Bronchial epithelial cell (primary cell): ENCODE data around the gene RNF186. TPM values are rescaled to one million over a fixed set of nuclear protein-coding genes. Genes with fewer than 3 reads are reported as not detected.
A peak's percentile ranks its signal among the peaks of the same experiment; 100 is the strongest.

Experiments
- DNase-seq: peaks from one replicate; pipeline ENCODE4 v3.0.0-alpha.2; 2010; ENCODE audit warnings: low read depth
- FAIRE-seq: peaks from 2 replicates; lab custom pipeline; 2011; peaks lifted over from hg19 to GRCh38; lab: Jason Lieb, UNC
- H3K27me3 ChIP-seq: 2 replicates; pipeline ENCODE4 v1.5.1; 2011; ENCODE audit warnings: low read length; ENCODE audit not compliant: control insufficient read depth, insufficient read depth
- H3K36me3 ChIP-seq: 2 replicates; pipeline ENCODE4 v1.5.1; 2011; ENCODE audit warnings: low read length; ENCODE audit not compliant: control insufficient read depth, insufficient read depth
- H3K4me3 ChIP-seq: 2 replicates; pipeline ENCODE4 v1.5.1; 2011; ENCODE audit warnings: mild to moderate bottlenecking, low read depth, low read length, control low read depth
- total RNA-seq: library from RNA; depleted of rRNA; stranded (reverse); fragments of >200 nt; gene quantifications from 2 replicates; pipeline ENCODE4 v1.2.1, GENCODE V29; 2014
- TF ChIP-seq, protein P1 (sequence below): IDR thresholded peaks from 2 replicates; pipeline ENCODE4 v1.5.1; 2011; ENCODE audit warnings: mild to moderate bottlenecking, moderate library complexity, low read length, control low read depth, inconsistent platforms; ENCODE audit not compliant: insufficient read depth, severe bottlenecking

The RNF186 gene
- total RNA-seq, 1 donor from 2014 or later, result not detected

DNA sequence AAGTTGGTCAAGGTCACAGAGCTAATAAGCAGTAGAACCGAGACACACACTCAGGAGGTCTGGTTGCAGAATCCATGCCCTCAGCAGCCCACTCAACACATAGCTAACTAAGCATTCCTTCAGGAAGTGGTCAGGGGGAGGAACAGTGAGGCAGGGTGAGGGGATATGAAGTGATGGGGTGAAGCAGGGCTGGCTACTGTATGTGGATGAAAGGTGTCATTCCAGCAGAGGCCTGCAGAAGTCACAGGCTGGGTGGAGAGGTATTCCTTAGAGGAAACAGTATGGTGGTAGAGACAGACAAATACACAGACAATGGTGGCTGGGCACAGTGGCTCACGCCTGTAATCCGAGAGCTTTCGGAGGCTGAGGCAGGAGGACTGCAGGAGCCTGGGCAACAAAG is 29.4 kb downstream of the RNF186 start:
- H3K36me3 ChIP-seq, result peaks cover 1% of the 10 kb centered on the region
- TF ChIP-seq, protein P1, sequence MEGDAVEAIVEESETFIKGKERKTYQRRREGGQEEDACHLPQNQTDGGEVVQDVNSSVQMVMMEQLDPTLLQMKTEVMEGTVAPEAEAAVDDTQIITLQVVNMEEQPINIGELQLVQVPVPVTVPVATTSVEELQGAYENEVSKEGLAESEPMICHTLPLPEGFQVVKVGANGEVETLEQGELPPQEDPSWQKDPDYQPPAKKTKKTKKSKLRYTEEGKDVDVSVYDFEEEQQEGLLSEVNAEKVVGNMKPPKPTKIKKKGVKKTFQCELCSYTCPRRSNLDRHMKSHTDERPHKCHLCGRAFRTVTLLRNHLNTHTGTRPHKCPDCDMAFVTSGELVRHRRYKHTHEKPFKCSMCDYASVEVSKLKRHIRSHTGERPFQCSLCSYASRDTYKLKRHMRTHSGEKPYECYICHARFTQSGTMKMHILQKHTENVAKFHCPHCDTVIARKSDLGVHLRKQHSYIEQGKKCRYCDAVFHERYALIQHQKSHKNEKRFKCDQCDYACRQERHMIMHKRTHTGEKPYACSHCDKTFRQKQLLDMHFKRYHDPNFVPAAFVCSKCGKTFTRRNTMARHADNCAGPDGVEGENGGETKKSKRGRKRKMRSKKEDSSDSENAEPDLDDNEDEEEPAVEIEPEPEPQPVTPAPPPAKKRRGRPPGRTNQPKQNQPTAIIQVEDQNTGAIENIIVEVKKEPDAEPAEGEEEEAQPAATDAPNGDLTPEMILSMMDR, result no peak
- DNase-seq (no peak), FAIRE-seq (no peak)
- no peaks in the 10 kb centered on the region for H3K27me3 ChIP-seq
- no peak overlapping the region for H3K4me3 ChIP-seq

DNA sequence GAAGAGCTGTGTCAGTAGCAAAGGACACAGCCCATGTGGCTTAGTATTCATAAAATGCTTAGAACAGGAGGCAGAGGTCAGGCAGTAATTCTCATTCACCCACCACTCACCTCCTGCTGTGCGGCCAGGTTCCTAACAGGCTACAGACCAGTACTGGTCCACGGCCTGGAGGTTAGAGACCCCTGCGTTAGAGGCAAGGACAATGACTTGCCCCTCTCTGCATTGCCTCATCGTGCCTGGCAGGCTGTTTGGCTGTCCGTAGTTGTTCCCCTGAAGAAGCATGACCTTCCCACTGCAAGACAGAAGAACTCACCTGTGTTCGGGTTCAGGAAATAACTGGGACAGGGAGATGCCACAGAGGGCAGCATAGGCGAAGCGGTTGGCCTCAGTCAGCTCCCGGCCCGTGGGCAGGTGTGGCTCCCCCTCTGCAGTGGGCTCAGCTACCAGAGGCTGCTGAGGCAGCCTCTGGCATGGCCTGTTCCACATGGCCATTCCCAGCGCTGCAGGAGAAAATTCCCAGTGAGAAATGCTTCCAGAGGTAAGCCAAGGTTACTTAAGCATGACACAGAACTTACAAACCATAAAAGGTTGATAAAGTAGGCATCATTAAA is 34.7 kb downstream of the RNF186 start:
- TF ChIP-seq, protein P1, result no peak
- FAIRE-seq (peak; percentile 76), DNase-seq (no peak)
- no peak overlapping the region for H3K4me3 ChIP-seq
- no peaks in the 10 kb centered on the region for H3K27me3 ChIP-seq
- H3K36me3 ChIP-seq, result peaks cover 8% of the 10 kb centered on the region

DNA sequence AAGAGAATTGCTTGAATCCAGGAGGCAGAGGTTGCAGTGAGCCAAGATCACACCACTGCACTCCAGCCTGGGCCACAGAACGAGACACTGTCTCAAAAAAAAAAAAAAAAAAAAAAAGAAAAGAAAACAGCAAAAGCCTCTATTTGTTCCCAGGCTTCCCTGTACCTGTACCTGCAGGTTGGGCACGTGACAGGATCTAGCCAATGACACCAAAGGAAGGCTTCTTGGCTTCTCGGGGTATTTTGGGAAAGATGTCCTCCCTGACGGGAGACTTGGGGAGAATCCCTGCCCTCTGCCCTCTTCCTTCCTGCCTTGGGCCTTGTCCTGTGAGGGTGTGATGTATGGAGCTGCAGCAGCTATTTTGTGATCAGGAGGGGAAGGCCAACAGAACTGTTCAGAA is 38.1 kb downstream of the RNF186 start:
- no peak for DNase-seq
- no peak overlapping the region for H3K4me3 ChIP-seq
- H3K27me3 ChIP-seq, result no peaks in the 10 kb centered on the region
- H3K36me3 ChIP-seq, result peaks cover 7% of the 10 kb centered on the region
- no peak for FAIRE-seq
- TF ChIP-seq, protein P1, result no peak

DNA sequence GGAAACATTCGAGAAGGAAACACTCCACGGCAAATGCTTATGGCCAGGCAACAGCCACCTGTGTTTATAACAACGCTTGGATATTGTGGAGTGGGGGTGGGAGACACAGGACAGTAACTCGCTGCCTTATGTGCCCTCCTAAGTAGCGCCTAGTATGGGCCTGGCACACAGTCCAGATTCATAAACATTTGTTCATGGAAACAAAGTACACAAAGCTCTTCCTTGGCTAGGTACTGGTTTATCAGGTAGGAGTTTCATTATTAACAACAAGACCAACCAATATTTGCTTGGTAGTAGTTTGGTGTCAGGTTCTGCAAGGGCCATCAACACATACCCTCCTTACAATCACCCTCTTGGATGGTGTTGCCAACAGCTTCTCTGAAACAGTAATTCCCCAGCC is 38.8 kb downstream of the RNF186 start:
- Histone ChIP-seq H3K4me3 (no peak overlapping the region), H3K36me3 (peaks cover 7% of the 10 kb centered on the region), H3K27me3 (no peaks in the 10 kb centered on the region)
- FAIRE-seq (no peak), DNase-seq (no peak)
- TF ChIP-seq, protein P1, result no peak

DNA sequence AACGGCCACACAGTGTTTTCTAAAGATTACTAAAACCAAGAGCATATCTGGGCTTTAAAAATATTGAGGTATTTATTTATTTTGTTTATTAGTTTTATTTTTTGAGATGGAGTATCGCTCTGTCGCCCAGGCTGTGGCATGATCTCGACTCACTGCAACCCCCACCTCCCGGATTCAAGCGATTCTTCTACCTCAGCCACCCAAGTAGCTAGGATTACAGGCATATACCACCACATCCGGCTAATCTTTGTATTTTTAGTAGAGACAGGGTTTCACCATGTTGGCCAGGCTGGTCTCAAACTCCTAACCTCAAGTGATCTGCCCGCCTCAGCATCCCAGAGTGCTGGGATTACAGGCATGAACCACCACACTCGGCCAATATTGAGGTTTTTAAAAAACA is 39.3 kb downstream of the RNF186 start:
- peaks cover 7% of the 10 kb centered on the region for H3K36me3 ChIP-seq
- no peak for DNase-seq
- FAIRE-seq, result no peak
- H3K4me3 ChIP-seq, result no peak overlapping the region
- TF ChIP-seq, protein P1, result no peak
- no peaks in the 10 kb centered on the region for H3K27me3 ChIP-seq

DNA sequence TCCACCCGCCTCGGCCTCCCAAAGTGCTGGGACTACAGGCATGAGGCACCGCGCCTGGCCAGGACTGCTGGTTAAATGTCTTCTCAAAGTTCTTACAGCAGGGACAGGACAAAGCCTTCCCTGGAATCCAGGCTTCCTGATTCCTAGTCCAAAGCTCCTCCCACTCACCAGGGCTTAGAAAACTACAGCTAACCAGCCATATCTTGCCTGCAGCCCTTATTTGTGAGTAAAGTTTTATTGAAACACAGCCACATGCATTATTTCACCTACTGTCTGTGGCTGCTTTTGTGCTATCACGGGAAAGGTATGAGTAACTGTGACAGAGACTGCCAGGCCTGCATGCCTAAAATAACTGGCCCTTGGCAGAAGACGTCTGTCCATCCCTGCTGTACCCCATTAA is 39.8 kb downstream of the RNF186 start:
- Histone ChIP-seq H3K36me3 (peaks cover 6% of the 10 kb centered on the region), H3K4me3 (no peak overlapping the region), H3K27me3 (no peaks in the 10 kb centered on the region)
- DNase-seq (no peak), FAIRE-seq (no peak)
- TF ChIP-seq, protein P1, result no peak
